Endothelial cell of hepatic sinusoid (primary cell): ENCODE results near the gene TBC1D3I.
"Not testable (repeated sequence)": the region's sequence is repeated elsewhere in the genome, so short reads cannot be mapped to it uniquely, and the experiment has no call there.

Source experiments
- in situ Hi-C: cut with HindIII; loops from 2 replicates; pipeline ENCODE4 v1.10.0; 2017; ENCODE audit warnings: low sequenced_read_pairs

TBC1D3I gene

DNA sequence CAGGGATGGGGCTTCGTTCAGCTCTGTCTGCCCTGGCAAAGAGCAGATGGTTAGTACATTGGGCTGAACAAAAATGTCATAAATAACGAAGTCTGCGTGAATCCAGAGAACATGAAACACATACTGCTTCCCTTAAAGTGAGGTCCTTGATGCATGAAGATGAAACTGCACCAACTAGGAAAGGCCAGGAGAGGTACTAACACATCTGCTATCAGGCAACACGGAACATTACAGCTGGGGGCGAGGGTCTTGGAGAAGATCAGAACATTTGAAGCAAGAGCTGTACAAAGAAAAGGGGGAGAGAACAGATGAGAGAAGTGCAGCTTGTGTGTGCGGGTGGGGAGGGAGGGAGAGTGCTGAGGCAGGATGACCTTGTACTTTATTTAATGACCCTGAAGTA lies 57.0 kb downstream of the TBC1D3I start:
- in situ Hi-C loops: not testable (repeated sequence)

- in situ Hi-C loops: not testable (repeated sequence)
Observed at GRCh38 chr17:36206486-36206821, 57.9 kb downstream of the TBC1D3I start.

GRCh38 chr17:36205637-36206485 lies 58.5 kb downstream of the TBC1D3I start:
- in situ Hi-C loops: no loop called here

DNA sequence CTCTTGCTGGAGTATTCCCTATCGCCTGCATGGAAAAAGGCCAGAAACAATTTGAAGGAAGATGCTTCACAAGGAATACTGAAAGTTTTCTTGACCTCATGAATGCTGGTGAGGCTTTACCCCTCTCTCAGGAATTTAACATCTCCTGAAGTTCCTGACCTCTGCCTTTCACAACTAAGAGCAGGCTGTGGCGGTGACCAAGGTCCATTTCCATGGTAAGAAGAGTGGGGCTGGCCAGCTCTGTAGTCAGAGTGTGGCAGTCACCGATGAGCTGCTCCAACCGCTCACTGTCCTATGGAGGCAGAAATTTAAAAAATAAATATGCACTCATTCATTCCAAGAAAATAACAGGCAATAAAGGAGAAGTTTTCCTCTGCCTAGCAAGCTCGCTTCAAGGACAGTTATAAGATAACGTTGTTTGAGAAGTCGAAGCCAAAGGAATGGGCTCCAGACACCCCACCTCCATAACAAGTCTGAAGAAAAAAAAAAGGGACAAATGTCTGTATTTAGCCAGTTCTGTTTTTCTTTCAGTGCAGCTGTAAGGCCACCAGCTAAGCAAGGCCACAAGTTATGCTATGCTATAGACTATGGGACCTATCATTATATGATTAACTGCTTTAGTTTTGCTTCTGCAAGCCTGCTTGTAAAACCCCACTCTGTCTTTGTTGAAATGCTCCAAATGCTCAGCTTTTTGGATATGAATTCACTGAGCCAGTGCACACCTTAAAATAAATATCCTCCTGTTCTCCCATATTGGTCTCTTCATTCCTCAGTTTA lies 59.5 kb downstream of the TBC1D3I start:
- in situ Hi-C loops: no loop called here
